NB4 (cell line): ENCODE data around the gene MIEF1.
A peak's percentile ranks its signal among the peaks of the same experiment; 100 is the strongest.

Experiments used
- DNase-seq: peaks from one replicate; pipeline ENCODE4 v3.0.0; 2010; ENCODE audit warnings: low read depth
- H3K4me3 ChIP-seq: one replicate; pipeline ENCODE4 v1.5.1; 2011; ENCODE audit warnings: mild to moderate bottlenecking, low read depth, low read length, moderate library complexity
- MYC ChIP-seq: IDR thresholded peaks from 2 replicates; pipeline ENCODE4 v1.6.1; 2011; ENCODE audit warnings: low read depth, low read length
- POLR2A ChIP-seq: IDR thresholded peaks from 2 replicates; pipeline ENCODE4 v1.6.1; 2011; ENCODE audit warnings: mild to moderate bottlenecking; ENCODE audit not compliant: insufficient read length; ENCODE audit errors: extremely low read depth
- TF ChIP-seq, protein P1 (sequence below): IDR thresholded peaks from 2 replicates; pipeline ENCODE4 v1.6.1; 2011; ENCODE audit warnings: low read depth, low read length
- TF ChIP-seq, protein P2 (sequence below): IDR thresholded peaks from one replicate; pipeline ENCODE4 v1.5.1; 2012; ENCODE audit warnings: low read depth, low read length

The MIEF1 gene

DNA sequence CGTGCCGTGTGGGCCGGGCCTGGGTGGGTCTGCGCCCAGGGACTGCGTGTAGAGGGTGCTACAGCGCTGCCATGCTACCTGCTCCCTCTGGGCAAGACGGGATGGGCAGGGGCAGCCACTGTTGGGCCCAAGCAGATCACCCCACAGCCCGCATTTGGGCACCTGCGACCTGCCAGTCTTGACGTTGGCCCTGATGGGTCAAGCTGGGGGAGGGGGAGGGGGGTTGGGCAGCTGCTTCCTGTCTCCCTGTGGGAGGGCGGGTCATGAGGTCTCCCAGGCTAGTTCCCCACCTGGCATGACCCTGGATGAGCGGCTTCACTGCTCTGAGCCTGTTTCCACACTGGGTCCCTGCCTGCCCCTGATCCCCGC, 33.3 kb downstream of the MIEF1 start:
- TF ChIP-seq, protein P1, sequence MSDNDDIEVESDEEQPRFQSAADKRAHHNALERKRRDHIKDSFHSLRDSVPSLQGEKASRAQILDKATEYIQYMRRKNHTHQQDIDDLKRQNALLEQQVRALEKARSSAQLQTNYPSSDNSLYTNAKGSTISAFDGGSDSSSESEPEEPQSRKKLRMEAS: no peak
- no peak for TF ChIP-seq MYC
- no peak for TF ChIP-seq POLR2A
- TF ChIP-seq, protein P2, sequence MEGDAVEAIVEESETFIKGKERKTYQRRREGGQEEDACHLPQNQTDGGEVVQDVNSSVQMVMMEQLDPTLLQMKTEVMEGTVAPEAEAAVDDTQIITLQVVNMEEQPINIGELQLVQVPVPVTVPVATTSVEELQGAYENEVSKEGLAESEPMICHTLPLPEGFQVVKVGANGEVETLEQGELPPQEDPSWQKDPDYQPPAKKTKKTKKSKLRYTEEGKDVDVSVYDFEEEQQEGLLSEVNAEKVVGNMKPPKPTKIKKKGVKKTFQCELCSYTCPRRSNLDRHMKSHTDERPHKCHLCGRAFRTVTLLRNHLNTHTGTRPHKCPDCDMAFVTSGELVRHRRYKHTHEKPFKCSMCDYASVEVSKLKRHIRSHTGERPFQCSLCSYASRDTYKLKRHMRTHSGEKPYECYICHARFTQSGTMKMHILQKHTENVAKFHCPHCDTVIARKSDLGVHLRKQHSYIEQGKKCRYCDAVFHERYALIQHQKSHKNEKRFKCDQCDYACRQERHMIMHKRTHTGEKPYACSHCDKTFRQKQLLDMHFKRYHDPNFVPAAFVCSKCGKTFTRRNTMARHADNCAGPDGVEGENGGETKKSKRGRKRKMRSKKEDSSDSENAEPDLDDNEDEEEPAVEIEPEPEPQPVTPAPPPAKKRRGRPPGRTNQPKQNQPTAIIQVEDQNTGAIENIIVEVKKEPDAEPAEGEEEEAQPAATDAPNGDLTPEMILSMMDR: no peak
- no peak overlapping the region for H3K4me3 ChIP-seq
- no peak for DNase-seq

DNA sequence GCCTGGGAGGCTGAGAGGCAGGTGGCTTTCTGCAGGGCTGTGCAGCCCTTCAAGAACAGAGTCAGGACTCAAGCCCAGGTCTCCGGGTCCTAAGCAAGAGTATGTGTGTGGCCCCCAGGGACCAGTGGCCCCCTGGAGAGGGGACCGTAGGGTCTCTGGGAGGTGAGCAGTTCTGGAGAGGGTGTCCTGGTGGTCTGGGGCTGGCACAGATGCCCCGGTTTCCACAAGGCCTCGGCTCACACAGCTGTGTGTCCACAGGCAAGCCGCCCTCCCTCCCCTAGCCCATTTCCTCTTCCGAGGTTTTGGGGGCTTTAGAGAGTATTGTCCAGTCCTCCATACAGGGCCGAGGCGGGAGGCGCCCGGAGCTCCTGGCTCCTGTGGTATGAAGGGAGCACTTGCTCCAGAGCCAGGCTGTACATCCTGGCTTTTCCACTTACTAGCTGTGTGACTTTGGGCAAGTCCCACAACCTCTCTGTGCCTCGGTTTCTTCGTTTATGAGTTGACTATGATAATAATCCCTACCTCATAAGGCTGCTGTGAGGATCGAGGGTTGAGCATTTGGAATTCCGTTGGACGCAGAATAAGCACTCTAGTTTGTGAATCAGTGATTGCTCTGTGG, 33.9 kb downstream of the MIEF1 start:
- no peak for DNase-seq
- no peak overlapping the region for H3K4me3 ChIP-seq
- TF ChIP-seq, protein P2: no peak
- TF ChIP-seq MYC: no peak
- TF ChIP-seq POLR2A: no peak
- TF ChIP-seq, protein P1: no peak

DNA sequence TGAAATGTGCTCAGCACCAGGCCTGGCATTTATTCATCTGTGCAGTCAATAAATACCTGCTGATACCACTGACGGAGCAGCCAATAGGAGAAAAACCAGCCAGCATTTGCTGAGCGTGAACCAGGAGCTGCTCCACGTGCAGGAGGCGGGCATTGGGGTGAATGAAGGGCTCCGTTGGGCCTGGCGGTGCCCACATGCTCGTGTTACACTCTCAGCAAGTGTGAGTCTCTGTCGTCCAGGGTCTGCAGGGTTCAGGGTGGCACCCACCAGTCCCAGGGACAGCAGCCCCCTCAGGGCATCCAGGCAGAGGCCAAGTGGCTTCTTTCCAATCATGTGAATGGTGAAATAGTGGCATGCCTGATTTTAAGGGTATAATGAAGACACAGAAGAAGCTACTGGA, 34.6 kb downstream of the MIEF1 start:
- DNase-seq: no peak
- TF ChIP-seq POLR2A (no peak), MYC (no peak)
- TF ChIP-seq, protein P1: no peak
- TF ChIP-seq, protein P2: no peak
- H3K4me3 ChIP-seq: no peak overlapping the region

DNA sequence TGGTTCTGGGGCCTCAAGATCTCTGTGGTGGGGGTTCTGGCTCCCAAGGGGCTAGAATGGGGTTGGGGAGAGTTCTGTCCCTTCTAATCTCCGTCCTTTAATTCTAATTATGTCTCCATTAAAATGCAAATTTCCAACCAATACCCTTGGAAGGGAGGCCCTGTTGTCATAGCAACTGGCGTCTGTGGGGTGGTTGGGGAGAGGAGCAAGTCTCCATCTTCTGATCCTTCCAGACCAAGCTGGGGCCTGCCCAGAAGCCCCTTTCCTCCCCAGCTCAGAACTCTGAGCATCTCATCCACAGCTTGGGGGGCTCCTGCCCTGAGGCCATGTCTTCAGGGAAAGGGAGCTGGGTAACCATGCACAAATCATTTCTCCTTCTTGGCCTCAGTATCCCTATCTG, 35.9 kb downstream of the MIEF1 start:
- DNase-seq: no peak
- no peak for TF ChIP-seq POLR2A
- no peak for TF ChIP-seq MYC
- TF ChIP-seq, protein P1: no peak
- TF ChIP-seq, protein P2: no peak
- H3K4me3 ChIP-seq: no peak overlapping the region

DNA sequence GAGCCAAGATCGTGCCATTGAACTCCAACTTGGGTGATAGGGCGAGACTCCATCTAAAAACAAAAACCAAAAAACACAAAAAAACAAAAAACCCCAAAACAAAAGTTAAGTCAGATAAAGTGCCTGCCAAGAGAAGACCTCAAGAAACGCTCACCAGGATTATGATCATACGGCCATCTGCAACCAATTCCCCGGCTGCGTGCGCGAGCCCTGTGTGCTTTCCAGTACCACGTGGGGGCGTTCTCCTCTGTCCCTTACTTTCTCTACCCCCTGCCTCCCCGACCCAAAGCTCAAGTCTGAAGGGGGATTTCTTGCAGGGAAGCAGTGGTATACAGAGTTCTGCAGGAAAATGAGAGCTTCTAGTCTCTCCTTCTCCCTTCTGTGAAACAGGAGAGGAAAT, 41.0 kb downstream of the MIEF1 start:
- peak; percentile 58 for DNase-seq
- H3K4me3 ChIP-seq: no peak overlapping the region
- TF ChIP-seq, protein P2: peak; percentile 63
- no peak for TF ChIP-seq MYC
- TF ChIP-seq POLR2A: no peak
- TF ChIP-seq, protein P1: peak; percentile 65
